ENCODE results near the gene LETMD1. TPM values are rescaled to one million over a fixed set of nuclear protein-coding genes. Genes with fewer than 3 reads are reported as not detected.

LETMD1 gene
- total and polyA plus RNA-seq, 2 experiments from 2014 or later = 23.5 to 47.3 TPM

- Histone ChIP-seq H3K4me1 (ENCODE audit: low read depth) (no peaks in the 10 kb centered on the region), H3K36me3 (peaks cover 38% of the 10 kb centered on the region), H3K9me3 (ENCODE audit: low read depth) (no peaks in the 10 kb centered on the region), H3K4me3 (no peak overlapping the region), H3K27me3 (no peaks in the 10 kb centered on the region), H3K27ac (no peak overlapping the region)
- DNase-seq (ENCODE audit: low read depth in 1 of 2, low spot score in 1 of 2) = peak in 1 of 2 donors; percentile 77
- TF ChIP-seq CTCF (IDR thresholded peaks at IDR 0.05; ENCODE audit: low read depth, low read length) = no peak
Observed at GRCh38 chr12:51056242-51056641, 8.1 kb downstream of the LETMD1 start.

GRCh38 chr12:51059086-51059485, 11.0 kb downstream of the LETMD1 start:
- Histone ChIP-seq H3K36me3 (peaks cover 44% of the 10 kb centered on the region), H3K4me3 (no peak overlapping the region), H3K9me3 (ENCODE audit: low read depth) (no peaks in the 10 kb centered on the region), H3K27me3 (no peaks in the 10 kb centered on the region), H3K4me1 (ENCODE audit: low read depth) (no peaks in the 10 kb centered on the region), H3K27ac (no peak overlapping the region)
- TF ChIP-seq CTCF (IDR thresholded peaks at IDR 0.05; ENCODE audit: low read depth, low read length) = no peak
- DNase-seq (ENCODE audit: low read depth in 1 of 2, low spot score in 1 of 2) = no peak

- peak overlapping the region; percentile 75 for H3K27ac ChIP-seq
- DNase-seq (ENCODE audit: low read depth in 1 of 2, low spot score in 1 of 2) = no peak
- no peak for TF ChIP-seq CTCF (IDR thresholded peaks at IDR 0.05; ENCODE audit: low read depth, low read length)
- no peak overlapping the region for H3K4me3 ChIP-seq
- H3K36me3 ChIP-seq = peaks cover 53% of the 10 kb centered on the region
- no peaks in the 10 kb centered on the region for H3K9me3 ChIP-seq (ENCODE audit: low read depth)
- H3K27me3 ChIP-seq = no peaks in the 10 kb centered on the region
- H3K4me1 ChIP-seq (ENCODE audit: low read depth) = no peaks in the 10 kb centered on the region
Observed at GRCh38 chr12:51062631-51063397, 14.7 kb downstream of the LETMD1 start.

- no peak for TF ChIP-seq CTCF (IDR thresholded peaks at IDR 0.05; ENCODE audit: low read depth, low read length)
Observed at GRCh38 chr12:51065530-51065929, 17.4 kb downstream of the LETMD1 start.

GRCh38 chr12:51067229-51067628, 19.1 kb downstream of the LETMD1 start:
- H3K36me3 ChIP-seq = peaks cover 58% of the 10 kb centered on the region
- no peak for DNase-seq (ENCODE audit: low read depth in 1 of 2, low spot score in 1 of 2)
- no peaks in the 10 kb centered on the region for H3K9me3 ChIP-seq (ENCODE audit: low read depth)
- no peak for TF ChIP-seq CTCF (IDR thresholded peaks at IDR 0.05; ENCODE audit: low read depth, low read length)
- H3K4me1 ChIP-seq (ENCODE audit: low read depth) = no peaks in the 10 kb centered on the region
- no peaks in the 10 kb centered on the region for H3K27me3 ChIP-seq
- H3K4me3 ChIP-seq = no peak overlapping the region
- H3K27ac ChIP-seq = no peak overlapping the region

More at GRCh38 chr12:51065530-51065929, 17.4 kb downstream of the LETMD1 start:
- peaks cover 54% of the 10 kb centered on the region for H3K36me3 ChIP-seq
- DNase-seq (ENCODE audit: low read depth in 1 of 2, low spot score in 1 of 2) = no peak
- no peaks in the 10 kb centered on the region for H3K4me1 ChIP-seq (ENCODE audit: low read depth)
- H3K27ac ChIP-seq = no peak overlapping the region
- no peaks in the 10 kb centered on the region for H3K27me3 ChIP-seq
- no peaks in the 10 kb centered on the region for H3K9me3 ChIP-seq (ENCODE audit: low read depth)
- H3K4me3 ChIP-seq = no peak overlapping the region
